ENCODE results near the gene PREB. TPM values are rescaled to one million over a fixed set of nuclear protein-coding genes. Genes with fewer than 3 reads are reported as not detected.

Gene PREB
- total RNA-seq, 1 experiment from 2014 or later, result 35.7 TPM

- CTCF ChIA-PET, result no interaction called here
- H3K36me3 ChIP-seq (ENCODE audit: low read depth), result 0 out of 2 replicates have a peak, but pooled peaks cover 8% of the 10 kb centered on the region
- H3K4me2 ChIP-seq, result no peak overlapping the region
- H3K9me2 ChIP-seq (ENCODE audit: insufficient read depth), result no peaks in the 10 kb centered on the region
- H4K20me1 ChIP-seq (ENCODE audit: insufficient read depth), result peaks cover 7% of the 10 kb centered on the region; the same call in 1 of the 2 replicates
- H3K27me3 ChIP-seq (ENCODE audit: insufficient read depth, low read depth), result peaks cover 5% of the 10 kb centered on the region; the same call in 1 of the 2 replicates
- no peak for DNase-seq
- intact Hi-C loops (cut with micrococcal nuclease; ENCODE audit: unreplicated experiment), result no loop called here
- H3F3A ChIP-seq (ENCODE audit: insufficient read depth, low read depth), result peaks cover 10% of the 10 kb centered on the region; the same call in 1 of the 2 replicates
- POLR2A ChIA-PET (ENCODE audit: unreplicated experiment), result interaction anchor here (0.5 kb wide), 1 partner anchor 89 kb away, joined by 6 read pairs; no protein-coding TSS in a partner anchor
- H3K27ac ChIP-seq, result no peak overlapping the region
- H3K9me3 ChIP-seq (ENCODE audit: insufficient read depth, low read depth), result no peaks in the 10 kb centered on the region
- H3K79me2 ChIP-seq (ENCODE audit: low read depth), result peaks cover 15% of the 10 kb centered on the region
- BruUV-seq (replicated peaks), result no TSS peak
- H3K4me1 ChIP-seq (replicated peaks; ENCODE audit: insufficient read depth), result peaks cover 10% of the 10 kb centered on the region
- H2AFZ ChIP-seq, result no peak overlapping the region
- no peak for TF ChIP-seq CTCF (conservative IDR thresholded peaks at IDR 0.05)
- TF ChIP-seq EZH2 (IDR thresholded peaks at IDR 0.05; ENCODE audit: low read depth), result no peak
- H3K4me3 ChIP-seq, result no peak overlapping the region
These were observed 5.5 kb downstream of the PREB start for GRCh38 chr2:27128668-27129571.

GRCh38 chr2:27127883-27128667, 6.4 kb downstream of the PREB start:
- H3K36me3 ChIP-seq (ENCODE audit: low read depth), result 0 out of 2 replicates have a peak, but pooled peaks cover 8% of the 10 kb centered on the region
- ChIA-PET POLR2A (ENCODE audit: unreplicated experiment) (interaction anchor here (0.5 kb wide), 1 partner anchor 90 kb away, joined by 6 read pairs; no protein-coding TSS in a partner anchor), CTCF (no interaction called here)
- peaks cover 10% of the 10 kb centered on the region; the same call in 1 of the 2 replicates for H3F3A ChIP-seq (ENCODE audit: insufficient read depth, low read depth)
- peaks cover 5% of the 10 kb centered on the region for H3K4me1 ChIP-seq (replicated peaks; ENCODE audit: insufficient read depth)
- H3K79me2 ChIP-seq (ENCODE audit: low read depth), result peaks cover 7% of the 10 kb centered on the region
- no peak overlapping the region for H3K27ac ChIP-seq
- H4K20me1 ChIP-seq (ENCODE audit: insufficient read depth), result peaks cover 3% of the 10 kb centered on the region; the same call in 1 of the 2 replicates
- intact Hi-C loops (cut with micrococcal nuclease; ENCODE audit: unreplicated experiment), result no loop called here
- H3K9me2 ChIP-seq (ENCODE audit: insufficient read depth), result no peaks in the 10 kb centered on the region
- H3K27me3 ChIP-seq (ENCODE audit: insufficient read depth, low read depth), result peaks cover 13% of the 10 kb centered on the region
- H3K9me3 ChIP-seq (ENCODE audit: insufficient read depth, low read depth), result no peaks in the 10 kb centered on the region
- no peak for DNase-seq
- no peak overlapping the region for H2AFZ ChIP-seq
- no peak overlapping the region for H3K4me3 ChIP-seq
- no peak overlapping the region for H3K4me2 ChIP-seq
- no TSS peak for BruUV-seq (replicated peaks)
- TF ChIP-seq EZH2 (IDR thresholded peaks at IDR 0.05; ENCODE audit: low read depth) (no peak), CTCF (conservative IDR thresholded peaks at IDR 0.05) (no peak)

- Histone ChIP-seq H3K27ac (no peak overlapping the region), H3K9me2 (ENCODE audit: insufficient read depth) (no peaks in the 10 kb centered on the region), H3K4me1 (replicated peaks; ENCODE audit: insufficient read depth) (no peaks in the 10 kb centered on the region), H3K36me3 (ENCODE audit: low read depth) (0 out of 2 replicates have a peak, but pooled peaks cover 6% of the 10 kb centered on the region), H3K4me2 (no peak overlapping the region), H3F3A (ENCODE audit: insufficient read depth, low read depth) (peaks cover 10% of the 10 kb centered on the region; the same call in 1 of the 2 replicates), H3K79me2 (ENCODE audit: low read depth) (no peaks in the 10 kb centered on the region), H4K20me1 (ENCODE audit: insufficient read depth) (no peaks in the 10 kb centered on the region), H3K27me3 (ENCODE audit: insufficient read depth, low read depth) (peaks cover 31% of the 10 kb centered on the region), H3K9me3 (ENCODE audit: insufficient read depth, low read depth) (no peaks in the 10 kb centered on the region), H3K4me3 (no peak overlapping the region), H2AFZ (no peak overlapping the region)
- no peak for TF ChIP-seq EZH2 (IDR thresholded peaks at IDR 0.05; ENCODE audit: low read depth)
- no peak for TF ChIP-seq CTCF (conservative IDR thresholded peaks at IDR 0.05)
- ChIA-PET POLR2A (ENCODE audit: unreplicated experiment) (no interaction called here), CTCF (no interaction called here)
- no peak for DNase-seq
- intact Hi-C loops (cut with micrococcal nuclease; ENCODE audit: unreplicated experiment), result no loop called here
- BruUV-seq (replicated peaks), result TSS peak; percentile 19
These were observed 8.2 kb downstream of the PREB start for GRCh38 chr2:27126252-27126710.
